Smooth muscle cell (in vitro differentiated cells): ENCODE measurements around the gene CHD9. TPM values are rescaled to one million over a fixed set of nuclear protein-coding genes. Genes with fewer than 3 reads are reported as not detected.
"Not testable (repeated sequence)": the region's sequence is repeated elsewhere in the genome, so short reads cannot be mapped to it uniquely, and the experiment has no call there.

Source experiments
- DNase-seq: peaks from one replicate; lab custom pipeline; 2025; ENCODE audit not compliant: unreplicated experiment; lab: John Stamatoyannopoulos, UW
- H2AFZ ChIP-seq: fragments of 200-600 bp; sonication (generic); 2 replicates; pipeline ENCODE4 v1.6.0; 2016; ENCODE audit warnings: antibody characterized with exemption, low read depth, mild to moderate bottlenecking
- H3F3A ChIP-seq: fragments of 200-600 bp; sonication (generic); 2 replicates; pipeline ENCODE4 v1.6.0; 2017; ENCODE audit warnings: antibody characterized with exemption, low read depth
- H3K27ac ChIP-seq: fragments of 200-600 bp; sonication (generic); 2 replicates; pipeline ENCODE4 v1.5.1; 2016; ENCODE audit warnings: low read depth, mild to moderate bottlenecking
- H3K27me3 ChIP-seq: fragments of 200-600 bp; sonication (generic); 2 replicates; pipeline ENCODE4 v1.6.1; 2016; ENCODE audit warnings: low read depth, mild to moderate bottlenecking
- H3K36me3 ChIP-seq: fragments of 200-600 bp; sonication (generic); 2 replicates; pipeline ENCODE4 v1.5.1; 2016; ENCODE audit warnings: low read depth
- H3K4me1 ChIP-seq: fragments of 200-600 bp; sonication (generic); 2 replicates; pipeline ENCODE4 v1.5.1; 2016; ENCODE audit warnings: low read depth
- H3K4me2 ChIP-seq: fragments of 200-600 bp; sonication (generic); 2 replicates; pipeline ENCODE4 v1.6.0; 2016; ENCODE audit warnings: mild to moderate bottlenecking
- H3K4me3 ChIP-seq: fragments of 200-600 bp; sonication (generic); 2 replicates; pipeline ENCODE4 v1.5.1; 2016; ENCODE audit warnings: mild to moderate bottlenecking
- H3K79me2 ChIP-seq: fragments of 200-600 bp; sonication (generic); 2 replicates; pipeline ENCODE4 v1.6.0; 2016; ENCODE audit warnings: low read depth, mild to moderate bottlenecking
- H3K9ac ChIP-seq: fragments of 200-600 bp; sonication (generic); 2 replicates; pipeline ENCODE4 v1.6.0; 2016; ENCODE audit warnings: low read depth
- H3K9me3 ChIP-seq: fragments of 200-600 bp; sonication (generic); replicated peaks from 2 replicates; pipeline ENCODE4 v1.5.1; 2016; ENCODE audit warnings: low read depth
- H4K20me1 ChIP-seq: fragments of 200-600 bp; sonication (generic); 2 replicates; pipeline ENCODE4 v1.6.0; 2016; ENCODE audit warnings: low read depth
- CTCF ChIP-seq: fragments of 200-600 bp; sonication (generic); IDR thresholded peaks from 2 replicates; pipeline ENCODE4 v1.5.1; 2017; ENCODE audit warnings: borderline replicate concordance, mild to moderate bottlenecking, antibody characterized with exemption; ENCODE audit not compliant: insufficient read depth, poor library complexity, severe bottlenecking
- WGBS: methylation state at CpG from one replicate; pipeline ENCODE4 v1.1.7; 2016; ENCODE audit warnings: low lambda C conversion rate; 5-methylcytosine and 5-hydroxymethylcytosine counted together
- polyA plus RNA-seq: library from polyadenylated mRNA; unstranded; fragments of >200 nt; fragmentation: Nextera tagmentation; extraction: Ambion mirVana; gene quantifications from 2 replicates; pipeline ENCODE4 v1.2.1, GENCODE V29; 2016
- total RNA-seq: library from RNA; depleted of rRNA; stranded (reverse); fragments of >200 nt; gene quantifications from 2 replicates; pipeline ENCODE4 v1.2.3, GENCODE V29; 2014

CHD9 gene
- total and polyA plus RNA-seq, 2 experiments from 2014 or later: 43.7 to 117 TPM

- Histone ChIP-seq H3K27me3 (no peaks in the 10 kb centered on the region), H2AFZ (no peak overlapping the region), H3K36me3 (no peaks in the 10 kb centered on the region), H3K9me3 (no peaks in the 10 kb centered on the region), H3K4me2 (no peak overlapping the region), H3K9ac (no peak overlapping the region), H3K4me1 (peaks cover 6% of the 10 kb centered on the region), H4K20me1 (no peaks in the 10 kb centered on the region), H3K4me3 (no peak overlapping the region), H3K79me2 (no peaks in the 10 kb centered on the region), H3F3A (peaks cover 5% of the 10 kb centered on the region), H3K27ac (no peak overlapping the region)
- 97% methylated on average over 6 of the region's 6 CpGs for WGBS
- no peak for DNase-seq
- no peak for TF ChIP-seq CTCF
Observed at GRCh38 chr16:53036066-53036465, 18.7 kb upstream of the CHD9 start.

GRCh38 chr16:53036711-53037110, 18.1 kb upstream of the CHD9 start:
- not testable (repeated sequence) for H3K4me1 ChIP-seq, H4K20me1 ChIP-seq, H3K9me3 ChIP-seq, H3K79me2 ChIP-seq, H2AFZ ChIP-seq, H3K9ac ChIP-seq, H3K36me3 ChIP-seq, H3K4me3 ChIP-seq, H3F3A ChIP-seq, DNase-seq, H3K4me2 ChIP-seq, H3K27ac ChIP-seq, H3K27me3 ChIP-seq
- WGBS: 69% methylated on average over 6 of the region's 6 CpGs

GRCh38 chr16:53040788-53041187, 14.0 kb upstream of the CHD9 start:
- no peak overlapping the region for H3K4me3 ChIP-seq
- DNase-seq: no peak
- no peaks in the 10 kb centered on the region for H3K27me3 ChIP-seq
- no peaks in the 10 kb centered on the region for H3K79me2 ChIP-seq
- no peak overlapping the region for H3K9ac ChIP-seq
- no peak overlapping the region for H2AFZ ChIP-seq
- H3F3A ChIP-seq: peaks cover 11% of the 10 kb centered on the region
- H3K27ac ChIP-seq: no peak overlapping the region
- no peak for TF ChIP-seq CTCF
- H3K4me2 ChIP-seq: peak overlapping the region; percentile 54
- H3K9me3 ChIP-seq: no peaks in the 10 kb centered on the region
- H3K36me3 ChIP-seq: no peaks in the 10 kb centered on the region
- 90% methylated on average over 1 of the region's 1 CpG for WGBS
- H4K20me1 ChIP-seq: no peaks in the 10 kb centered on the region
- H3K4me1 ChIP-seq: peaks cover 31% of the 10 kb centered on the region

- Histone ChIP-seq H3K9me3 (no peaks in the 10 kb centered on the region), H2AFZ (peak overlapping the region; percentile 83), H3K36me3 (no peaks in the 10 kb centered on the region), H3F3A (peaks cover 11% of the 10 kb centered on the region), H3K27ac (no peak overlapping the region), H3K27me3 (no peaks in the 10 kb centered on the region), H3K4me3 (no peak overlapping the region), H3K4me1 (peaks cover 31% of the 10 kb centered on the region), H3K79me2 (no peaks in the 10 kb centered on the region), H3K9ac (no peak overlapping the region), H3K4me2 (peak overlapping the region; percentile 54), H4K20me1 (no peaks in the 10 kb centered on the region)
- WGBS: 22% methylated on average over 4 of the region's 4 CpGs
- DNase-seq: no peak
- no peak for TF ChIP-seq CTCF
Observed at GRCh38 chr16:53041320-53042051, 13.3 kb upstream of the CHD9 start.
